AG09309 (cell line): Measurements from ENCODE around the gene MMP10.

ENCODE experiments used
- DNase-seq: peaks from one replicate; pipeline ENCODE4 v3.0.0-alpha.2; 2010; ENCODE audit warnings: low read depth
- H3K4me3 ChIP-seq: 2 replicates; pipeline ENCODE4 v1.5.1; 2011; ENCODE audit warnings: mild to moderate bottlenecking, low read depth, low read length, moderate library complexity; ENCODE audit not compliant: control insufficient read depth
- CTCF ChIP-seq: IDR thresholded peaks from 2 replicates; pipeline ENCODE4 v1.5.1; 2011; ENCODE audit warnings: mild to moderate bottlenecking, low read depth, low read length, inconsistent platforms; ENCODE audit not compliant: insufficient read depth, control insufficient read depth; ENCODE audit errors: missing control alignments

MMP10 gene

GRCh38 chr11:102780491-102780918 lies at the start of gene MMP10:
Gene MMP10 (minus strand): TSS chr11:102780628. CDS start chr11:102780591, 37 bp downstream.
- TF ChIP-seq CTCF = peak; percentile 65
- no peak within 1 kb of the TSS for H3K4me3 ChIP-seq
- no peak for DNase-seq

- no peak for DNase-seq
- TF ChIP-seq CTCF = no peak
- H3K4me3 ChIP-seq = no peak overlapping the region
Measured at GRCh38 chr11:102829316-102830000, 49.0 kb upstream of the MMP10 start.

- DNase-seq = no peak
- no peak for TF ChIP-seq CTCF
- no peak overlapping the region for H3K4me3 ChIP-seq
Measured at GRCh38 chr11:102824556-102824955, 44.1 kb upstream of the MMP10 start.

GRCh38 chr11:102819491-102819890 lies 39.1 kb upstream of the MMP10 start:
- TF ChIP-seq CTCF = no peak
- H3K4me3 ChIP-seq = no peak overlapping the region
- DNase-seq = no peak

- H3K4me3 ChIP-seq = no peak overlapping the region
- TF ChIP-seq CTCF = no peak
- DNase-seq = no peak
Measured at GRCh38 chr11:102813484-102813883, 33.1 kb upstream of the MMP10 start.

GRCh38 chr11:102812188-102812587 lies 31.8 kb upstream of the MMP10 start:
- TF ChIP-seq CTCF = no peak
- H3K4me3 ChIP-seq = no peak overlapping the region
- DNase-seq = no peak
